Measurements from ENCODE around the gene DPF3. TPM values are rescaled to one million over a fixed set of nuclear protein-coding genes. Genes with fewer than 3 reads are reported as not detected.

DPF3 gene
- total RNA-seq, 2 experiments from 2014 or later: 0.27 to 0.31 TPM

DNA sequence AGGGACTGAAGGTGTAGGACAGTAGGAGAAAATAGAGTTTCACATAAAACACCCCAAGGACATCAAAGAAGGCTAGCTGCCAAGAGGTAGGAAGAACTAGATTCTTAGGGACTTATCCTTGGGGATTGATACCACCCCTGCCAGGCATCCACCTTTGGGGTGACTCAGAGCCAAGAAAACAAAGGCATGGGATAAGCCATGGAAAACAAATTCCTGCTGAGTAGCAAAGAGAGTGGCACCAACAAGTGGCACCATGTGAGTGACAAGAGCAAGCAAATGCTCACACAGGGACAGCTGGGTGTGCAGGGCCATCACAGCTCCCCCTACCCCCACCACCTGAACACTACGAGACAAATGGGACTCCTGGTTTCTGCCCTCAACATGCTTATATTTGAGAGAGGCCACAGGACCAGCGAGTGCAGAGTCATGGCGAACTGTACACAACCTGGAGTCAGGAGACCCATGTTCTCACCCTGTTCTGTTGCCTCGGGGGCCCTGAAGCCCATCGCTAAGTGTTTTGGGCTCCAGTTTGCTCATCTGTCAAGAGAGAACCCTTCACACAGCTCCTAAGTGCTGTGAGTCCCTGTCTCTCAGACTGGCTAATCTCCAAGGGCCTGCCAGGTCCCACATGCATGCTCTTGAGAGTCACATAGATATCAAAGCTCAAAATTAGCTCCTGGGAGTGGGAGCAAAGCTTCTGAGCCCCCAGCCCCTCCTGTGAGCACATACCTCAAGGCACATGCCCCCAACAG lies 91.9 kb downstream of the DPF3 start:
- Histone ChIP-seq H3K4me1 (ENCODE audit: insufficient read depth, low read length) (no peaks in the 10 kb centered on the region), H3K27ac (ENCODE audit: low read depth in 1 of 2, low read length in 2 of 2) (no peak overlapping the region), H3K4me3 (ENCODE audit: low read length) (no peak overlapping the region), H3K36me3 (ENCODE audit: insufficient read depth, low read length) (no peaks in the 10 kb centered on the region), H3K9me3 (ENCODE audit: control insufficient read depth in 1 of 2, insufficient read depth in 1 of 2, low read length in 2 of 2) (no peaks in the 10 kb centered on the region), H3K27me3 (ENCODE audit: control insufficient read depth in 1 of 2, insufficient read depth in 2 of 2, low read length in 2 of 2) (no peaks in the 10 kb centered on the region)
- Mint-ChIP-seq H3K4me3 (no peak overlapping the region), H3K27ac (no peak overlapping the region), H3K27me3 (no peaks in the 10 kb centered on the region), H3K9me3 (no peaks in the 10 kb centered on the region), H3K4me1 (ENCODE audit: low read depth) (no peaks in the 10 kb centered on the region), H3K36me3 (ENCODE audit: low read depth) (no peaks in the 10 kb centered on the region)
- intact Hi-C loops (cut with DNase I, micrococcal nuclease): no loop called here
- DNase-seq: no peak
- POLR2A ChIA-PET: no interaction called here
- TF ChIP-seq, protein P1, sequence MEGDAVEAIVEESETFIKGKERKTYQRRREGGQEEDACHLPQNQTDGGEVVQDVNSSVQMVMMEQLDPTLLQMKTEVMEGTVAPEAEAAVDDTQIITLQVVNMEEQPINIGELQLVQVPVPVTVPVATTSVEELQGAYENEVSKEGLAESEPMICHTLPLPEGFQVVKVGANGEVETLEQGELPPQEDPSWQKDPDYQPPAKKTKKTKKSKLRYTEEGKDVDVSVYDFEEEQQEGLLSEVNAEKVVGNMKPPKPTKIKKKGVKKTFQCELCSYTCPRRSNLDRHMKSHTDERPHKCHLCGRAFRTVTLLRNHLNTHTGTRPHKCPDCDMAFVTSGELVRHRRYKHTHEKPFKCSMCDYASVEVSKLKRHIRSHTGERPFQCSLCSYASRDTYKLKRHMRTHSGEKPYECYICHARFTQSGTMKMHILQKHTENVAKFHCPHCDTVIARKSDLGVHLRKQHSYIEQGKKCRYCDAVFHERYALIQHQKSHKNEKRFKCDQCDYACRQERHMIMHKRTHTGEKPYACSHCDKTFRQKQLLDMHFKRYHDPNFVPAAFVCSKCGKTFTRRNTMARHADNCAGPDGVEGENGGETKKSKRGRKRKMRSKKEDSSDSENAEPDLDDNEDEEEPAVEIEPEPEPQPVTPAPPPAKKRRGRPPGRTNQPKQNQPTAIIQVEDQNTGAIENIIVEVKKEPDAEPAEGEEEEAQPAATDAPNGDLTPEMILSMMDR (IDR thresholded peaks at IDR 0.05): no peak
- no peak for ATAC-seq (ENCODE audit: poor library complexity)
- CTCF ChIA-PET: interaction anchor here (1.1 kb wide), 1 partner anchor 285 kb away, joined by 3 read pairs; no protein-coding TSS in a partner anchor

DNA sequence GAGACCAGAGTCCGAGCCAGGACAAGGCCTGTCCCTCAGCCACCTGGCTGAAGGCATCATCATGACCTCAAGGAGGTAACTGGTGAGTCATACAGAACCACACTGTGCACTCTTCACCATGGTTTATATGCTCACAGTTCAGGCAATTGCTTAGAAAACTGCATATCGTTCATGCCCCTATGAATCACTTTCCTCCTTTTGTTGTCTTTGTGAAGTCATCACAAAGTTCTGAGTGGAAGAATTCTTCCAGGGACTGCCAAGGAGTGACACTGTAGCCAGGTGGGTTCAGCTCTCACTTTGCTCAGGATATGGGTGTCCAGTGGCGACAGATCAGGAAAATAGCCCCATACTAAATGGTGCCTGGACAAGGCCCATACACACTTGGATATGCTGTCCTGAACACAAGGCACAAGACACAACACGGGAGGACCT lies 92.5 kb downstream of the DPF3 start:
- no peak for ATAC-seq (ENCODE audit: poor library complexity)
- H3K4me3 Mint-ChIP-seq: no peak overlapping the region
- TF ChIP-seq, protein P1 (IDR thresholded peaks at IDR 0.05): no peak
- no peak for DNase-seq
- no peaks in the 10 kb centered on the region for H3K9me3 ChIP-seq (ENCODE audit: control insufficient read depth in 1 of 2, insufficient read depth in 1 of 2, low read length in 2 of 2)
- POLR2A ChIA-PET: no interaction called here
- H3K27ac ChIP-seq (ENCODE audit: low read depth in 1 of 2, low read length in 2 of 2): no peak overlapping the region
- H3K36me3 Mint-ChIP-seq (ENCODE audit: low read depth): no peaks in the 10 kb centered on the region
- no peak overlapping the region for H3K4me3 ChIP-seq (ENCODE audit: low read length)
- H3K9me3 Mint-ChIP-seq: no peaks in the 10 kb centered on the region
- intact Hi-C loops (cut with DNase I, micrococcal nuclease): no loop called here
- CTCF ChIA-PET: no interaction called here
- H3K4me1 ChIP-seq (ENCODE audit: insufficient read depth, low read length): no peaks in the 10 kb centered on the region
- no peaks in the 10 kb centered on the region for H3K4me1 Mint-ChIP-seq (ENCODE audit: low read depth)
- no peaks in the 10 kb centered on the region for H3K27me3 ChIP-seq (ENCODE audit: control insufficient read depth in 1 of 2, insufficient read depth in 2 of 2, low read length in 2 of 2)
- no peaks in the 10 kb centered on the region for H3K36me3 ChIP-seq (ENCODE audit: insufficient read depth, low read length)
- H3K27me3 Mint-ChIP-seq: no peaks in the 10 kb centered on the region
- H3K27ac Mint-ChIP-seq: no peak overlapping the region

DNA sequence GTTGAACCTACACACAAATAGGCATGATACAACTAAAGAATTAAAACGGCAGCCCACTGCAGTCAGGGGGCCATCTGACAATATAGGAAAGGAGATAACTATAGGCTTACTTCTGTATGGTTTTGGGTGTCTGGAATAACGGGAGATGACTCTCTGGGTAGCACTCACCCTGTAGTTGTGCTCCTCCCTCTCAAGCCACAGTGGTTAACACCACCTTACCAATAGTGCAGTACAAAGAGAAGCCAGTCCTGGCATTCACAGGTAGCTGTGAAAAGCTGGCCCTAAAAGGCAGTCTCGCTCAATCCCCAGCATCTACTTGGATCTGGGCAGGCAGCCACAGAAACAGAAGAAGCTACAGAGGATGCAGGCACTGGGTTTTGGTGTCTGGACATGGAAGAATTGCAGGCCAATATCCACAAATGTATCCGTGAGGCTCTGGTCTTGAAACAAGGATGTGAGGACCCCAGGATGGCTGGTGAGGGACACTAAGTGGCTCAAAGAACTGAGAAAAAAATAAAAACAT lies 93.0 kb downstream of the DPF3 start:
- Histone ChIP-seq H3K36me3 (ENCODE audit: insufficient read depth, low read length) (no peaks in the 10 kb centered on the region), H3K4me3 (ENCODE audit: low read length) (no peak overlapping the region), H3K27me3 (ENCODE audit: control insufficient read depth in 1 of 2, insufficient read depth in 2 of 2, low read length in 2 of 2) (no peaks in the 10 kb centered on the region), H3K27ac (ENCODE audit: low read depth in 1 of 2, low read length in 2 of 2) (no peak overlapping the region), H3K4me1 (ENCODE audit: insufficient read depth, low read length) (no peaks in the 10 kb centered on the region), H3K9me3 (ENCODE audit: control insufficient read depth in 1 of 2, insufficient read depth in 1 of 2, low read length in 2 of 2) (no peaks in the 10 kb centered on the region)
- TF ChIP-seq, protein P1 (IDR thresholded peaks at IDR 0.05): no peak
- no peaks in the 10 kb centered on the region for H3K4me1 Mint-ChIP-seq (ENCODE audit: low read depth)
- H3K27me3 Mint-ChIP-seq: no peaks in the 10 kb centered on the region
- no peaks in the 10 kb centered on the region for H3K9me3 Mint-ChIP-seq
- CTCF ChIA-PET: no interaction called here
- no peak overlapping the region for H3K4me3 Mint-ChIP-seq
- POLR2A ChIA-PET: no interaction called here
- intact Hi-C loops (cut with DNase I, micrococcal nuclease): no loop called here
- no peak overlapping the region for H3K27ac Mint-ChIP-seq
- no peaks in the 10 kb centered on the region for H3K36me3 Mint-ChIP-seq (ENCODE audit: low read depth)
- ATAC-seq (ENCODE audit: poor library complexity) (no peak), DNase-seq (peak in 1 of 14 experiments; percentile 7)
